Ascending aorta (tissue), 2 donors: ENCODE results near the gene LRP5. TPM values are rescaled to one million over a fixed set of nuclear protein-coding genes. Genes with fewer than 3 reads are reported as not detected.
A peak's percentile ranks its signal among the peaks of the same experiment; 100 is the strongest.

Experiments
- DNase-seq, 2 donors: peaks; one replicate each; pipeline ENCODE4 v3.0.0-alpha.2; 2019; ENCODE audit warnings: low spot score in 2 of 2
- H3K27ac ChIP-seq, 2 donors: fragments of 200-600 bp; sonication (generic); one replicate each; pipeline ENCODE4 v1.5.1; 2016 to 2017; ENCODE audit warnings: mild to moderate bottlenecking in 1 of 2
- H3K27me3 ChIP-seq: fragments of 200-600 bp; sonication (generic); one replicate; pipeline ENCODE4 v1.5.1; 2017
- H3K36me3 ChIP-seq, 2 donors: fragments of 200-600 bp; sonication (generic); one replicate each; pipeline ENCODE4 v1.5.1; 2016
- H3K4me1 ChIP-seq, 2 donors: fragments of 200-600 bp; sonication (generic); one replicate each; pipeline ENCODE4 v1.5.1; 2016 to 2017; ENCODE audit warnings: mild to moderate bottlenecking in 1 of 2
- H3K4me3 ChIP-seq, 2 donors: fragments of 200-600 bp; sonication (generic); one replicate each; pipeline ENCODE4 v1.5.1; 2016 to 2017; ENCODE audit warnings: mild to moderate bottlenecking in 1 of 2
- H3K9me3 ChIP-seq, 2 donors: fragments of 200-600 bp; sonication (generic); one replicate each; pipeline ENCODE4 v1.5.1; 2016
- intact Hi-C: fragments of 100-400 bp; cut with DNase I; formaldehyde crosslinking; loops from one replicate; pipeline ENCODE4 v1.15.1; 2023
- total RNA-seq: library from RNA; depleted of rRNA; stranded (reverse); fragments of >200 nt; gene quantifications from one replicate; pipeline ENCODE4 v1.1.0, GENCODE V29; 2016
- TF ChIP-seq, protein P1 (sequence below), 3 experiments: fragments of 200-600 bp in 2 of 3; fragments of 450-650 bp in 1 of 3; sonication (generic) in 2 of 3; IDR thresholded peaks; one replicate each; pipeline ENCODE4 v1.5.1; 2016 to 2019; ENCODE audit warnings: antibody characterized with exemption in 3 of 3, mild to moderate bottlenecking in 1 of 3, moderate library complexity in 1 of 3

Gene LRP5
- total RNA-seq, 1 donor from 2014 or later: 130 TPM

DNA sequence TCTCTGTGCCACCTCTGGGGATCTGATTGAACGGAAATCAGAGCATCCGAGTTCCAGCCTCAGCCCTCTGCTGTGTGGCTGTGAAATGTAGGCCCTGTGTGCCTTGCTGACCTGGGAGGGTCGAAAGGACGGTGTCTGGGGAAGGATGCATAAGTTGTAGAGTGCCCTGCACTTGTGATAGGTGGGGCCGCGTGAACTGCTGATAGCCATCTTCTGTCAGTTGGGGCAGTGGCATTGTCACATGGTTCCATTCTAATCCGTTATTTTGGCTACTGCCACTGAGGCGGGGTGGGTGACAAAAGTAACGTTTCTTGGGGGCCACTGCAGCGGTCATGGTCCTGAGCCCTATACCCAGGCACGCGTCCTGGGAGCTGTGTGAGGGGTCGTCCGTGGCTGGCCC lies 63.4 kb downstream of the LRP5 start:
- no peak for DNase-seq
- intact Hi-C loops: no loop called here
- Histone ChIP-seq H3K27me3 (no peaks in the 10 kb centered on the region), H3K27ac (peak overlapping the region; percentile 95 to 96), H3K4me1 (peaks cover 37 to 76% of the 10 kb centered on the region in 2 donors), H3K36me3 (no peaks in the 10 kb centered on the region), H3K4me3 (no peak overlapping the region), H3K9me3 (no peaks in the 10 kb centered on the region)
- TF ChIP-seq, protein P1, sequence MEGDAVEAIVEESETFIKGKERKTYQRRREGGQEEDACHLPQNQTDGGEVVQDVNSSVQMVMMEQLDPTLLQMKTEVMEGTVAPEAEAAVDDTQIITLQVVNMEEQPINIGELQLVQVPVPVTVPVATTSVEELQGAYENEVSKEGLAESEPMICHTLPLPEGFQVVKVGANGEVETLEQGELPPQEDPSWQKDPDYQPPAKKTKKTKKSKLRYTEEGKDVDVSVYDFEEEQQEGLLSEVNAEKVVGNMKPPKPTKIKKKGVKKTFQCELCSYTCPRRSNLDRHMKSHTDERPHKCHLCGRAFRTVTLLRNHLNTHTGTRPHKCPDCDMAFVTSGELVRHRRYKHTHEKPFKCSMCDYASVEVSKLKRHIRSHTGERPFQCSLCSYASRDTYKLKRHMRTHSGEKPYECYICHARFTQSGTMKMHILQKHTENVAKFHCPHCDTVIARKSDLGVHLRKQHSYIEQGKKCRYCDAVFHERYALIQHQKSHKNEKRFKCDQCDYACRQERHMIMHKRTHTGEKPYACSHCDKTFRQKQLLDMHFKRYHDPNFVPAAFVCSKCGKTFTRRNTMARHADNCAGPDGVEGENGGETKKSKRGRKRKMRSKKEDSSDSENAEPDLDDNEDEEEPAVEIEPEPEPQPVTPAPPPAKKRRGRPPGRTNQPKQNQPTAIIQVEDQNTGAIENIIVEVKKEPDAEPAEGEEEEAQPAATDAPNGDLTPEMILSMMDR (IDR thresholded peaks at IDR 0.05): no peak

DNA sequence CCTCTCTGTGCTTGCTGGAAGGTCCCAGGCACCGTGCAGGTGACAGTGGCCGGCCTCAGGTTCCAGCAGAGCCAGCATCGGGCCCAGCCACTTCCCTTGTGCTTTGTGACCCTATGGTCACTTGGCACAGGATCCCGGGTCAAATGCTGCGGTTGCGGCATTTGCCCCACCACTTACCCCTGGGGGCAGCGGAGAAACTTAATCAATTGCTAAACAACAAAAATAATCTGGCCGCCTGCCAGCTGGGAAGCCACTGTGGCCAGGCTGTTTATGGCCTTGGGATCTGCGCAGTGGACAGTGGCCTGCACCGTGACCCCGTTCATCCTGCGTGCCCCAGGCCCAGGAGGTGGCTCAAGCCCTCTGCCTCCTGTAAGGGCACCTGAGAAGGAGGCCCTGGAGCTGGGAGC lies 65.0 kb downstream of the LRP5 start:
- intact Hi-C loops: no loop called here
- Histone ChIP-seq H3K27me3 (no peaks in the 10 kb centered on the region), H3K4me3 (no peak overlapping the region), H3K9me3 (no peaks in the 10 kb centered on the region), H3K36me3 (no peaks in the 10 kb centered on the region), H3K27ac (peak overlapping the region; percentile 68 to 95), H3K4me1 (peaks cover 33 to 77% of the 10 kb centered on the region in 2 donors)
- DNase-seq: no peak
- TF ChIP-seq, protein P1 (IDR thresholded peaks at IDR 0.05): no peak

DNA sequence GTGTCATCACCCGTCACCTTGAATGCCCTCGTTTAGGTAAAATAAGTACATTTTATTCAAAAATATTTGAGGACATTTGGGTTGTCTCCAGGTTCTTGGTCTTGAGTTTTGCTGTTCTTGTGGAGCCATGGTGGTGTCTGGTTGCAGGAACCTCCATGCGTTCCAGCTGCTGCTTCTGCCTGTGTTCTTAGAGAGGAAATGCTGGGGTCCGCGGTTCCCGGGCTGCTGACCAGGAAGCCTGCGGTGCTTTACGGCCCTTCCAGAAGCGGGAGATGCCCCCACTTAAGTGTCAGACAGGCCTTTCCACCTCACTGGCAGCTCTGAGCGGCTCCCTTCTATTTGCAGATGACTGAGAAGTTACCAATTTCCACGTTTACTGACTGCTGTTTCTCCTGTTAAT lies 66.8 kb downstream of the LRP5 start:
- Histone ChIP-seq H3K27ac (peak overlapping the region in 1 of 2 donors; percentile 40), H3K9me3 (no peaks in the 10 kb centered on the region), H3K27me3 (no peaks in the 10 kb centered on the region), H3K4me3 (no peak overlapping the region), H3K4me1 (peaks cover 36 to 77% of the 10 kb centered on the region in 2 donors), H3K36me3 (no peaks in the 10 kb centered on the region)
- intact Hi-C loops: no loop called here
- TF ChIP-seq, protein P1 (IDR thresholded peaks at IDR 0.05): no peak
- DNase-seq: no peak

DNA sequence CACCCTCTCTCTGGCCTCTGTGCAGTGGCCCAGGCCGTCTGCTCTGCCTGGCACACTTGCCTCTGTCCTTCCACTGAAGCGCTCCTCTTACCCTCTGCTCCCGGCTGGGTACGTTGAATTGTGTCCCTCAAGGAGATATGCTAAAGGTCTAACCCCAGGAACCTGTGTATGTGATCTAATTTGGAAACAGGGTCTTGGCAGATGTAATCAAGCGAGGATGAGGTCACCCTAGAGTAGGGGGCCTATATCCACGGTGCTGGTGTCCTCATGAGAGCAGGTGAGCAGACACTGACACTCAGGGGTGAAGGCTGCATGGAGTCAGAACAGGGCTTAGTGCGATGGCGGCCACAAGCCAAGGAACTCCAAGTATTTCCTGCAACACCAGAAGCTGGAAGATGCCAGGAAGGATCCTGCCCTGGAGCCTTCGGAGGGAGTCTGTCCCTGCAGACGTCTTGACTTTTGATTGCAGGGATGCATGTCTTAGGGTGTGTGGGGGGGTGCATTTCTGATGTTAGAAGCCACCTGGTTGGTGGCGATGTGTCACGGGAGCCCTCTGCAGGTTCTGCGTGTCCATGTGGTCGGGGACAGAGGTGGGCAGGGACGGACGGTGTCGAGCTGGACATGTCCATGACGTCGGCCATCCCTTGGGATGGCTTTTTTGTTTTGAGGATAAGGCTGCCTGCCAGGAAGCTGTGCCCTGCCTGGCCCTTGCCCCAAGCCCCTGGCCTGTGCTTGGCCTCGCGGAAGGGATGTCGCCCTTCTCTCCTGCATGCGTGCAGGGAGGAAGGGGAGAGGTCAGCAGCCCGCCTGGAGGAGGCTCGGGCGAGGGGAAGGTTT lies 68.6 kb downstream of the LRP5 start:
- no peaks in the 10 kb centered on the region for H3K27me3 ChIP-seq
- no peak for DNase-seq
- TF ChIP-seq, protein P1 (IDR thresholded peaks at IDR 0.05): peak in 2 of 3 experiments; percentile 15 to 51

DNA sequence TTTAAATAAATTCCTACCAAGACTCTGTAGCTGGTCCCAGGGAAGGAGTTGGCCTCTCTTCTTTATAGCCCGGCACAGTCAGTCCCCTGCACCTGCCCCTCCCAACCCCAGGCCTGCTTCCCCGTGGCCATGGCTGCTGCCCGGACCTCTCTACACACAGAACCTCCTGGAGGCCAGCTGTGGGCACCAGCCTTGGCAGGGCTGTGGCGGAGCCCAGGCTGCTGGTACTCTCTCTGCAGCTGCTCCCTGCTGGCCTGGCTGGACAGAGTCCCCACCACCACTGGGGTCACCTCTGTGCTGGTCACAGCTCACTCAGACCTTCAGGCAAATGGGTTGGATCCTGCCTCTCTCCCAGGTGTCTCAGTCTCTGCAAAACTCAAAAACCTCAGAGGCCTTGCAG lies 69.3 kb downstream of the LRP5 start:
- intact Hi-C loops: loop anchor here (1.0 to 5.0 kb wide), 3 partner anchors 39 to 111 kb away; partner anchors contain the start of genes C11orf24 and LRP5
- Histone ChIP-seq H3K36me3 (peaks cover 6 to 13% of the 10 kb centered on the region in 2 donors), H3K4me1 (peaks cover 28 to 56% of the 10 kb centered on the region in 2 donors), H3K9me3 (no peaks in the 10 kb centered on the region), H3K27me3 (no peaks in the 10 kb centered on the region), H3K4me3 (peak overlapping the region in 1 of 2 donors; percentile 49), H3K27ac (peak overlapping the region; percentile 69 to 78)
- TF ChIP-seq, protein P1 (IDR thresholded peaks at IDR 0.05): peak in 1 of 3 experiments; percentile 11
- no peak for DNase-seq

More for the DNA sequence above, 68.6 kb downstream of the LRP5 start:
- peak overlapping the region; percentile 69 to 78 for H3K27ac ChIP-seq
- H3K4me3 ChIP-seq: peak overlapping the region in 1 of 2 donors; percentile 49
- intact Hi-C loops: loop anchor here (1.0 to 5.0 kb wide), 3 partner anchors 39 to 110 kb away; partner anchors contain the start of genes C11orf24 and LRP5
- peaks cover 0 to 5% of the 10 kb centered on the region in 2 donors for H3K36me3 ChIP-seq
- peaks cover 28 to 61% of the 10 kb centered on the region in 2 donors for H3K4me1 ChIP-seq
- H3K9me3 ChIP-seq: no peaks in the 10 kb centered on the region
